NCI-H82 treated with DMSO at 0.1 percent for 48 hours (cell line): ENCODE data around the gene PRDM16.

Experiments used
- DNase-seq: peaks from one replicate; lab custom pipeline; 2025; ENCODE audit not compliant: unreplicated experiment; lab: John Stamatoyannopoulos, UW

Gene PRDM16

GRCh38 chr1:3196577-3197245 lies 127.7 kb downstream of the PRDM16 start:
- DNase-seq: no peak

- no peak for DNase-seq
Measured at GRCh38 chr1:3197781-3198316, 128.8 kb downstream of the PRDM16 start.

GRCh38 chr1:3198371-3199271 lies 129.6 kb downstream of the PRDM16 start:
- DNase-seq: no peak

GRCh38 chr1:3204725-3205124 lies 135.7 kb downstream of the PRDM16 start:
- no peak for DNase-seq

- DNase-seq: no peak
Measured at GRCh38 chr1:3205815-3206214, 136.8 kb downstream of the PRDM16 start.

- no peak for DNase-seq
Measured at GRCh38 chr1:3206696-3207095, 137.7 kb downstream of the PRDM16 start.

GRCh38 chr1:3207217-3207848 lies 138.3 kb downstream of the PRDM16 start:
- DNase-seq: no peak

GRCh38 chr1:3208819-3209200 lies 139.8 kb downstream of the PRDM16 start:
- no peak for DNase-seq

GRCh38 chr1:3209201-3209600 lies 140.2 kb downstream of the PRDM16 start:
- DNase-seq: no peak

GRCh38 chr1:3211582-3212375 lies 142.8 kb downstream of the PRDM16 start:
- DNase-seq: no peak

GRCh38 chr1:3212453-3213355 lies 143.7 kb downstream of the PRDM16 start:
- no peak for DNase-seq

GRCh38 chr1:3213730-3214129 lies 144.7 kb downstream of the PRDM16 start:
- DNase-seq: no peak

- DNase-seq: no peak
Measured at GRCh38 chr1:3215198-3216014, 146.4 kb downstream of the PRDM16 start.

GRCh38 chr1:3216015-3216391 lies 147.0 kb downstream of the PRDM16 start:
- no peak for DNase-seq

- no peak for DNase-seq
Measured at GRCh38 chr1:3217181-3217641, 148.2 kb downstream of the PRDM16 start.

GRCh38 chr1:3217979-3218679 lies 149.1 kb downstream of the PRDM16 start:
- no peak for DNase-seq

- no peak for DNase-seq
Measured at GRCh38 chr1:3219005-3219790, 150.2 kb downstream of the PRDM16 start.
